GM18951 (cell line): ENCODE measurements around the gene GABBR1.

Experiments used
- POLR2A ChIP-seq: IDR thresholded peaks from 4 replicates; pipeline ENCODE4 v1.6.1; 2011; ENCODE audit warnings: mild to moderate bottlenecking; ENCODE audit not compliant: insufficient read length, insufficient read depth; ENCODE audit errors: extremely low read depth
- in situ Hi-C: fragments of 300-500 bp; cut with MboI; formaldehyde crosslinking; loops from one replicate; pipeline ENCODE4 v1.12.0; 2022; ENCODE audit warnings: low sequenced_read_pairs, mixed read lengths, inconsistent platforms; ENCODE audit not compliant: unreplicated experiment

The GABBR1 gene

DNA sequence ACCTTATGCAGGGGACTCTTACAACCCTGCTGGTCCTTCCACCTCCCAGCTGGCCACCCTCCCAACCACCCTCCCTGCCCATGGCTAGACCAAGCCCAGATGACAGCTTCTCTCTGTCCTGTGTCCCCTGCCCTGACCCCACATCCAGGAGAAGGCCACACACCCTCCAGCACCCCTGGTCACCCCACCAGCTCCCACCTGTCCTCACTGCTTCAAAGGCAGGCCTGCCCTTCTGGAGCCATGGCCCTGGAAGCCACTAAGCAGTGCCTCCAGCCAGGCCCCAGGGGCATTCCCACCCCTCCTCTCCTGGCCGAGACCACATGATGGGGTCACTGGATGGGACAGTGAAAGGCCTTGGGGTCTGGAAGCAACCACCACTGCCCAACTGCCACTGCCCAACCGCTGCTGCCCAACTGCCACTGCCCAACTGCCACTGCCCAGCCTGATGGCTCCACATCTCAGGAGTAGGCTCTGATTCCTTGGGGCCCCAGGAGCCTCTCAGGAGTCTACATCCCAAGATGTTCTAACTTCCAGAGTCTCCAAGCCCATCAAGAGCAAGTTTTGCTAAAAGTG, 103.9 kb downstream of the GABBR1 start:
- TF ChIP-seq POLR2A = no peak
- in situ Hi-C loops = no loop called here

DNA sequence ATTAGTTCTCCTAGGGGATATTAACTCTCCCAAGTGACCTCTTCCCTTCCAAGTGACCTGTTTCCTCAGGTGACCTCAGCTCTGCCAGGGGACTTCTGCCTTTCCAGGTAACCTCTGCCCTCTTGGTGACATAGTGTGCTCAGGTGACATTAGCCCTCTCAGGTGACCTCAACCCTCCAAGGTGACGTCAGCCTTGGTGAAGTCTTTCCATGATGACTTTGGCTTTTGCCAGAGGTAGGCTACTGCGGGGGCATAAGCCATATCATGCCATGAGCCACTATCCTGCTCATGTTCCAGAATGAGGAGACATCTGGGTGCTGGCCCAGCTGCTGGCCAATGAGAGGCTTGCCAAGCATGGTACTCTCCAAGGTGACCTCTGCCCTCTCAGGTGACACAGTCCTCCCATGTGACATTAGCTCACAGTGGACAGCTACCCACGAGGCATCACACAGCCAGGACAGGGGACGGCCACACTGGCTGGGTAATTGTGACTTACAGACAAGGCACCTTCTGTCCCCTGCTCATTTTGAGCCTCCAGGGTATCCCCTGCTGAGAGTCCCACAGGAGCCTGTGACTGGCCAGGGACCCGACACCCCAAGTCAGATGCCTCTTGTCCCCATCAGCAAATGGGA, 104.6 kb downstream of the GABBR1 start:
- no peak for TF ChIP-seq POLR2A
- in situ Hi-C loops = no loop called here

DNA sequence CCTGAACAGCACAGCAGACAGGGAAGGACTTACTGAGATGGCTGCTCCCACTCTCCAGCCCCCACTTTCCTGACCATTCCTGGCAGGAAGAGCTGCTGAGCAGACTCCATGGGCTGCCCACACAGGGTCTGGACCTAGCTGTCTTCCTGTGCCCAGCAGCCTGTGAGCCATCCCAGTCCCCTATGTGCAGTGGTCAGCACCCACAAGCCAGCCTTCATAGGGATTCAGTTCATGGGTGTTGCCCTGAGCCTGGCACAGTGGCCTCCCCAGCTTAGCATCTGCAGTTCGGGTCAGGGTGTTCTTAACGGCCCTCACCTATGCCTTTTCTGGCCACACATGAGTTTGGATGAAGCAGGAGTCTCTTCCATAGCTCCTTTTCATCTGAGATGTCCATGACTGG, 105.4 kb downstream of the GABBR1 start:
- TF ChIP-seq POLR2A = no peak
- in situ Hi-C loops = no loop called here

DNA sequence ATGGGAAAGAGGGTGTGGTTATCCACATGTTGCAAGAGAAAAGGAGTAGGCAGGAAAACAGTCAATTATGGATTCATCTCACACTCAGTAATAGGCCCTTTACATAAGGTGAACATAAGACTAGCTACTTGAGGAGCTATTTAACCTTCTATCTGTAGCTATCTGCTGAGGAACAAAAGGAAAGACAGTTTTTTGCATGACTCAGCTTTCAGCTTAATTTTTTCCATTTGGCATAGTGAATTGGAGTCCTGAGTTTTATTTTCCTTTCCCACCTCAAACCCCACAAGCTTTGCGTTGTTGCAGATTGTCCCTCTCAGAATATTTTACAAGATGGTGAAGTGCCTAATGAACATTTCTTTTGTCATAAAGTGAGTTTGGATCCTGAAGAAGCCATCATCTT, 105.9 kb downstream of the GABBR1 start:
- no peak for TF ChIP-seq POLR2A
- in situ Hi-C loops = no loop called here

DNA sequence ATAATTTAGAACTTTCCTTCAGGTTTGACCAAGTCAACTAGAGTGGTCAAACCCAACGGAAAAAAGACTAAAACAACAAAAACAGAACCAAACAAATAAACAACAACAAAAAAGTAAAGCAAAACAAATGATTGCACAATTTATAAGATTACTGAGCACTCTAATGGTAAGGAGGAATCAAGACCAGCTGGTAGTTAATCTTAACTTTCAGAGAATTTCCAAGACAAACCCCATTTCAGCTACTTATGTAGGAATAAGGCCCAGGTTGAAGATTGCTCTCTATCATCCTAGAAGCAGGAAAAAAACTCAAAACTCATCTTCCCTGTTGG, 107.7 kb downstream of the GABBR1 start:
- no peak for TF ChIP-seq POLR2A
- in situ Hi-C loops = no loop called here

DNA sequence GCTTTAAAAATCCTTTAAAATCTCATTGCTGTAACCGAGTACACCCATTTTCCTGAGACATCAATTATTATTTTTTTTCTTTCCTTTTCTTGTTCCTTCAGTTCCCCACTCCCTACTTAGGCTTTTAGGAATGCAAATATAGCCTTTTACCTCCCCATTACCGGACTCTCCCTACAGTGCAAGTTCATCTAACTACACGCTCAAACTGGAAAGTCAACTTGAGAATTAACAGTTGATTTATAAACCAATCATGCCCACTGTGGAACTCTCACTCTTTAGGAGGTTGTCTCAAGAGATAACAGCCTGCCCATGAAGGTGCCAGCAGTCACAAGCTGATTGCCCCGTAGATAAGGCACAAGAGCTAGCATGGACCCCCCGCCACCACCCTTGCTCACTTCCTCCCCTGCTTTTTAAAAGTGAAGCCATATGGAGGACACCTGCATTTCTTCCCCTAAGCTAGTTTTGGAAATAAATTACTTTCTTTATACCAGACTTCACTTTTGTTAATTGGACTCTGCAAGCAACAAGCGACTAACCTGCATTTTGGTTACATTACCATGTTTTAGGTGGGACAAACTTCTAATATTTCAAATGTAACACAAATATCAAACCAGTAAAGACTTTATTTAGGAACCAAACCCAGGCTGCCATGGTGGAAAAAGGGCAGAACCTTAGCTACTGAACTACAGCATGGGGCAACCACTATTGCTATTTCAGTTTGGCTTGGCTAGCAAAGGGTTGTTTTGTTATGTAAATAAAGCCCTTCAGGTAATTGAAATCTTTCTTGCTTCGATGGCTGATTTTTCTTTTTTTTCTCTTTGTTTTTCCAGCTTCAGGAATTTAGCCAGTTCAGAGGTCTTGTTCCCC, 108.3 kb downstream of the GABBR1 start:
- in situ Hi-C loops = no loop called here
- TF ChIP-seq POLR2A = no peak

DNA sequence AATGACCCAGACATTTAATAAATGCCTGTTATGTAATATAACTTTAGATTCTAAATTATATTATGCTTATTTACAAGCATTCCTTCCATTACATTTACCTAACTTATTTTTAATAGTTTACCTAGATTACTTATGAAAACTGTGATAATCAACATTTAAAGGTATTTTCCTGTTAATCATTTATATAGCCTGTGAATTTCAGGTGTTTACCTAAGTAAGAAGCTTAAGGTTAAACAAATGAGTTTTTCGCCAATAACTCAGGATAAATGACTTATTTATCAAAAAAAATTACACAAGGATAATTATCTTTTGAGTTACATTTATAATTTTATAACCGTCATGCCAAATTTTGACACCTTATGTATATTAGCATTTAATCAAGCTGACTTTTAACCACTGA, 108.9 kb downstream of the GABBR1 start:
- TF ChIP-seq POLR2A = no peak
- in situ Hi-C loops = no loop called here

DNA sequence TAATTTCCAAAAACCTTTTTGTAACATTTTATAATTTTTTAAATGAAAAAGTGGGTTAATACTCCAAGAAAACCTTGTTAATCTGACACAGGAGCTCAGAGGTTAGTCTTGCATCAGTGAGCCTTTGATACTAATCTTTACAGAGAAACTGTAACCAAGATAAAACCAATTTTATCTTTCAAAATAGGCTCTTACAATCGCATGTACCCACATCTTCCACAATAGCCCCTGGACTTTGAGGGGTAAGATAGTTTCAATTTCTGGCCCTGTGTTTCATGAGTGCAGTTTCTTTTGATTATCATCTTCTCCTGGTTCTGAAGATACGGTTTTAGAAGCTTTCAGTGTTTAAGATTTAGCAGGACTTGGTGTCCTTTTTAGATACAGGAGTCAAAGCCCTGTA, 110.8 kb downstream of the GABBR1 start:
- in situ Hi-C loops = no loop called here

DNA sequence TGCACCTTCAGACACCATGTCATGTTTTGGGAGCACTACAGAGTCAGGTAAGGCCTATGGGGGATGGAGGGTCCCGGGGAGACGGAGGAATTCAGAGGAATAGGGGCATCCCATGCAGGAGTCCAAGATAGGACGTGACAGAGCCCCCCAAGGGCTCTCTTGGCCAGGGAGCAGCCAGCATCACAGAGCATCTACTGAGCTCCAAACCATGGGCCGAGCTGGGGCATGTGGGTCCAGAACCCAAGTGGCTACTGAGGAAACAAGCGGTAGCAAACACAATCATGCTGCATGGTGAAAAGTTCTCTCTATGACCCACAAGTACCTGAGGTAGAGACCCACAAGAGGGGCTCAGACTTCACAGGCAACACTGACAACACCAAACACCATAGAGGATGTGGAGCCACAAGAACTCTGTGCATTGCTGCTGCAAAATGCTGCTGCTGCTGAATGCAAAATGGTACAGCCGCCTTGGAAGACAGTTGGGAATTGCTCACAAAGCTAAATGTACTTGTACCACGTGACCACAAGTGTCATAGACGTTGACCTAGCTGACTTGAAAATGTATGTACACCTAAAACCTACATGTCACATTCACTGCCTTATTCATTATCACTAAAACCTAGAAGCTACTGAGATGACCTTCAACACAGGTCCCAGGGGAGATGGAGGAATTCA, 111.8 kb downstream of the GABBR1 start:
- in situ Hi-C loops = no loop called here
- no peak for TF ChIP-seq POLR2A

More for the DNA sequence above, 110.8 kb downstream of the GABBR1 start:
- TF ChIP-seq POLR2A = no peak

DNA sequence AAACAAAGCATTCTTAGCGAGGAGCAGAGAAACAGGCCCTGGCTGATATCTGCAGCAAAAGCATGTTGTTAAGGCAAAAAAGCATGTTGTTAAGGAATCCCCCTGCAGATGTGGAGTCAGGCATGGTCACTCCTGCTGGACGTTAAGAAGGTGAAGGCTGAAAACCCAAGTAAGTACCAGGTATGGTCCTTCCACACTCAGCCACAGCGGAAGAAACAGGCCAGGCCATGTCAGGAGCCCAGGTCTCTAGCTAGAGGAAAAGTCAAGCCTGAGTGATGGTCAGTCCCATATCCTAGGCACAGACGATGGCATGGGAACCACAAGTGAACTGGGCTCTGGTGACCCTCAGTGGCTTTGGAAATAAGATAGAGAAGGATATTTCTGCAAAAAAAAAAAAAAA, 112.8 kb downstream of the GABBR1 start:
- in situ Hi-C loops = no loop called here

DNA sequence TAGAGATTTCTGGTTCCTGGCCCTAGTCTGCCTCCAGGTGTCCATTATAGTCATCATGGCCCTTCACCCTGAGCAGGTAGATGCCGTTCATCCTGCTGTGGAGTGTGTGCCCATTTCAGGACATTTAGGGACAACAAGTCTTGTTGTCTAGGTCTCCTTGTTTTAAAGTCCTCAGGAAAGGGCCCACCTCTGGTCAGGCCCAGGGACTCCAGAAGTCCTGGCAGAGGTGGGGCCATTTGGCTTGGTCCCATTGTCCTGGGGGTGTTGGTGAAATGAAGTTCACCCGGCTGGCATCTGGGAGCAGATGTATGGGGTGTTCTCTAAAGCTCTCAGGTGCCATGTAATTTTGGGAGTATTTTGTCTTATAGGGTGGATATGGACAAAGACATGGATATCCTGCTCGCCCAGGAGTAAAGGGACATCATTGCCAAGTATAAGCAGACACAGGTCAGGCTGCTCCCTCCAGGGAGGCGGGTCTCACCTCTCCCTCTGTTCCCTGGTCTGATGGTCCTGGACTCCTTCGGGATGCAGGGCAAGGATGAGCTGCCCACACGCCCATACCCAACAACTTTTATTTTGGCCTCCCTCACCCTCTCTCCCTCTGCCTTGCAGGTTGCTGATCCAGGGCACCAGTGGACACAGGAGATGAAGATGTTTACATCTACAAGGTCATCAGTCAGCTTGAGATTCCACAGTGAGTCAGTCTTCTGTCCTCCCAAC, 113.5 kb downstream of the GABBR1 start:
- in situ Hi-C loops = no loop called here
- TF ChIP-seq POLR2A = no peak

More for the DNA sequence above, 112.8 kb downstream of the GABBR1 start:
- no peak for TF ChIP-seq POLR2A

DNA sequence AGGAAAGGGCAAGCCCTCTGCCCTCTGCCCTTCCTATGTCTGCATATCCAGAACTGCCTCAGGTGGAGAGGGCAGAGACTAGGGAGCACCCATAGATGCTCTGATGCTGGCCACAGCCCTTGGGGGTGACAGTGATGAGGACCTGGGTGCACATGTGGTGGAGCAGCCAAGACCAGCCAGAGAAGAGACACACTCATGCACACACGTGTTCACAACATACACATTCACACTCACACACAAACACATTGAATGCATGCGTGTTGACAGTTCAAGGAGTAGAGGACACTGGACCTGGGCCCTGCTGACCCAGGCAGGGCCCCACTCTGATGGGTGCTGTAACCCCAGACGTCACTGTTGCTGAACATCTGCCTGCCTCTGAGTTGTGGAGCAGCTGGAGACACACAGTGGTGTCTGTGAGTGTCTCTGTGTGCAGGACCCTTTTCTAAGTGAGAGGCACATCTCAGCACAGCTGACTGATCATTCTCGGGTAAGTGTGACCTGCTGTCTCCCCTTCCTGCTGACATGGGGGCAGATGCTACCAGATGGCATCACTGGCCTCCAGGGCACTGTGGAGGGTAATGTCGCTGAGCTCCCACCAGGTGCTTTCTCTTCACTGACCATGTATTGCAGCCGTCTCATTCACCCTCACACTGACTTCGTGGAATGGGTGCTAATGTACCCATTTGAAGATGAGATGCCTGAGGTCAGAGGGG, 115.1 kb downstream of the GABBR1 start:
- in situ Hi-C loops = no loop called here
- no peak for TF ChIP-seq POLR2A

DNA sequence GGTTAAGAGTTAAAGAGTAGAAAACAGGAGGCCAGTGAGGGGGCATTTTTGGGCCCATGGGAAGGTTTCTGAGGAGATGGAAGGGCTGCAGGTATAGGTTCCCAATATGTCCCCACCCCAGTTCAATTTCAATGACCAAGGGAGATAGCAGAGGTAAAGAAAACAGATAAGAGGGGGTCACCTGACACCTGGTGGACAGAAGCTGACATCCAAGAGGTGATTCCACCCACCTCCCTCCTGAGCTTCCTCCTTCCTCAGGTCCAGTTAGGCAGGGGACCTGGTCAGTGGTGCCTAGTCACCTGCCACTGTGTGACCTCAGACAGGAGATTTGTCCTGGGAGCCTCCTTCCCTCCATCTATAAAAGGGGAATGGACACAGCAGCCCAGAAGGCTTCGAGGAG, 115.7 kb downstream of the GABBR1 start:
- TF ChIP-seq POLR2A = no peak

DNA sequence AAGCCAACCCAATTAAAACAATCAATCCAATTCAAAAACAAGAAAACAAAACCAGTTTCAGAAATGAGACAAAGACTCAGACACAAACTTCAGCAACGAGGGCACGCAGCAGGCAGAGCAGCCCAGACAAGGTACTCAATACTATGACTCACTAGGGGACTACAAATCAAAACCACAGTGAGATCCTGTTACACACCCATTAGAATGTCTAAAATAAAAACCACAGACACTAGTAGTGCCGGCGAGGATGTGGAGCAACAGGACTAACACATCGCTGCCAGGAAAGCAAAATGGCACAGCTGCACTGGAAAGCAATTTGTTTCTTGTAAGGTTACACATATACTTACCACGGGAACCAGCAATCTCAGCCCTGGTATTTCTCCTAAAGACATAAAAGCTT, 116.9 kb downstream of the GABBR1 start:
- in situ Hi-C loops = no loop called here
- TF ChIP-seq POLR2A = no peak

More for the DNA sequence above, 115.7 kb downstream of the GABBR1 start:
- in situ Hi-C loops = no loop called here
